Omental fat pad (tissue), 4 donors: Measurements from ENCODE around the gene WNT9B. TPM values are rescaled to one million over a fixed set of nuclear protein-coding genes. Genes with fewer than 3 reads are reported as not detected.

Experiments
- ATAC-seq: fragments of 150-250 bp; one replicate; pipeline ENCODE4 v1.9.1; 2016; ENCODE audit warnings: mild to moderate bottlenecking, moderate library complexity; ENCODE audit not compliant: low FRiP score
- DNase-seq: peaks from one replicate; pipeline ENCODE4 v3.0.0-alpha.2; 2019; ENCODE audit warnings: low spot score
- total RNA-seq, 4 donors: library from RNA; depleted of rRNA; stranded (reverse); fragments of >200 nt; gene quantifications; one replicate each; pipeline ENCODE4 v1.1.0, GENCODE V29; 2016
- TF ChIP-seq, protein P1 (sequence below), 3 donors: fragments of 450-650 bp; IDR thresholded peaks; one replicate each; pipeline ENCODE4 v1.5.1; 2016 to 2017; ENCODE audit warnings: antibody characterized with exemption in 3 of 3, mild to moderate bottlenecking in 3 of 3, moderate library complexity in 2 of 3

WNT9B gene
- 1 to 10 TPM in 2 of 4 donors, under 1 TPM in 1, not detected in 1; 0.36 to 1.9 (median 1.5) TPM for total RNA-seq

- TF ChIP-seq, protein P1, sequence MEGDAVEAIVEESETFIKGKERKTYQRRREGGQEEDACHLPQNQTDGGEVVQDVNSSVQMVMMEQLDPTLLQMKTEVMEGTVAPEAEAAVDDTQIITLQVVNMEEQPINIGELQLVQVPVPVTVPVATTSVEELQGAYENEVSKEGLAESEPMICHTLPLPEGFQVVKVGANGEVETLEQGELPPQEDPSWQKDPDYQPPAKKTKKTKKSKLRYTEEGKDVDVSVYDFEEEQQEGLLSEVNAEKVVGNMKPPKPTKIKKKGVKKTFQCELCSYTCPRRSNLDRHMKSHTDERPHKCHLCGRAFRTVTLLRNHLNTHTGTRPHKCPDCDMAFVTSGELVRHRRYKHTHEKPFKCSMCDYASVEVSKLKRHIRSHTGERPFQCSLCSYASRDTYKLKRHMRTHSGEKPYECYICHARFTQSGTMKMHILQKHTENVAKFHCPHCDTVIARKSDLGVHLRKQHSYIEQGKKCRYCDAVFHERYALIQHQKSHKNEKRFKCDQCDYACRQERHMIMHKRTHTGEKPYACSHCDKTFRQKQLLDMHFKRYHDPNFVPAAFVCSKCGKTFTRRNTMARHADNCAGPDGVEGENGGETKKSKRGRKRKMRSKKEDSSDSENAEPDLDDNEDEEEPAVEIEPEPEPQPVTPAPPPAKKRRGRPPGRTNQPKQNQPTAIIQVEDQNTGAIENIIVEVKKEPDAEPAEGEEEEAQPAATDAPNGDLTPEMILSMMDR (IDR thresholded peaks at IDR 0.05) = no peak
- DNase-seq = no peak
- ATAC-seq = peak; percentile 44
Measured at GRCh38 chr17:46851029-46851741, at the start of gene WNT9B. Gene WNT9B, plus strand, starts transcription at chr17:46851583. Its CDS starts 56 bp downstream, at chr17:46851639.

GRCh38 chr17:46802800-46803199, 48.6 kb upstream of the WNT9B start:
- no peak for ATAC-seq
- no peak for DNase-seq
- TF ChIP-seq, protein P1 (IDR thresholded peaks at IDR 0.05) = no peak

DNA sequence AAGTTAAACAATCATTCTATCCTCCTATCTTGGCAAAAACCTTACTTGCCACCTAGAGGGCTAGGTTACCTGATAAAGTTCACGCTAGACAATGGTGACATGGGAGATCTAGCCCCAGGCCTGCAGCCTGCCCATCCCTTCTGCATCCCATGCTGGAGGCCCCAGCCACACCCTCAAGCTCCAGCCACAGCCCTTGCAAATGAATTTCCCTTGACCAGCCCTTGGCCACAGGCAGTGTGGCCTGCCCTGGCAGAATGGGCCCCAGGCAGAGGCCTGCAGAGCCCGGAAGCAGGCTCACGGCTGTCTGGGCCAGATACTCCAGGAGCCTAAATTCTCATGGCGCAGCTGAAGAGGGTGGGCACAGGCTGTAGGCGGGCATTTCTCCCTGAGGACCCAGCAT, 47.8 kb upstream of the WNT9B start:
- TF ChIP-seq, protein P1 (IDR thresholded peaks at IDR 0.05) = no peak
- DNase-seq (no peak), ATAC-seq (no peak)

DNA sequence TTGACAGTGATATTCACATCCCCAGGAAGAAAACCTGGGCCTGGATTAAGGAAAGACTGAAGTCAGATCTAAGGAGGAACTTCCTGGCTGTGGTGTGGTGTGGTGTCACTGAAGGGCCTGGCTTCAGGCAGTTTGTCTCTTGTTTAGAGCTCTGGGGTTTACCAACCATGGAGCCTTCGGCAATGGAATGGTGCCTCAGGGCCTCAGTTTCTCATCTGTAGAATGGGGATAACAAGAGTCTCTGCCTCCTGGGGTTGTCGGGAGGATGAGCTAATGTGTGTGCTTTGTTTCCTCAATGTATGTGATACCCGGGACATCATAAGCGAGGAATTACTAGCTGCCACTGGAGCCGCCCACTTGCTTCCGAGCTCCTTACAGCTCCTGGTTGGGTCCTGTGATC, 45.6 kb upstream of the WNT9B start:
- ATAC-seq (no peak), DNase-seq (no peak)
- TF ChIP-seq, protein P1 (IDR thresholded peaks at IDR 0.05) = no peak

- DNase-seq (no peak), ATAC-seq (no peak)
- TF ChIP-seq, protein P1 (IDR thresholded peaks at IDR 0.05) = no peak
Measured at GRCh38 chr17:46809110-46809571, 42.2 kb upstream of the WNT9B start.

GRCh38 chr17:46810837-46811236, 40.5 kb upstream of the WNT9B start:
- DNase-seq (no peak), ATAC-seq (no peak)
- TF ChIP-seq, protein P1 (IDR thresholded peaks at IDR 0.05) = no peak

DNA sequence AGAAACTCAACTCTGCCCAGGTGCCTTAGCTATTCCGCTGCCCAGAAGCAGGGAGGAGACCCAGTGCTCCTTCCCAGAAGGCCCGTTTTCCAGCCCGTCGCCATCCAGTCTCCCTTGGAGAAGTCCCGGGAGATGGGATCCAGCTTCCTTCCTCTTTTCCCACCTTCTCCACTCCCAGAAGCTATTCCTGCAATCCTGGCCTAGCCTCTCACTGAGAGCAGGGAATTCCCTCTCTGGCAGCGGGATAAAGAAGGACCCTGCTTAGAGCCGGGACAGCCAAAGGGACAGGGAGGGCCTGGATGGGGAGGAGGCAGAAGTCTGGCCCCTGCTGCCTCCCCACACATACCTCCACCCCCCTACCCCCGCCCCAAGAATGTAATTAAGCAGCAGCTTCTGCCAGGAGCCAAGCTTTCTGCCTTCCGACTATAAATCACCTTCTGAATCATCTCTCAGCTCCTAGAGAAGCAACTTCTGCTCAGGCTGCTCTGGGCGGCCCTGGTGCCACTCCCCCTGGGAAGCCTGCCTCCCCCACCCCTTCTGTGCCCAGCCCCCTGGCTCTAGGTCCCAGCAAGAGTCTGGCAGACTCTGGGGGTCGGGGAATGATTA, 39.3 kb upstream of the WNT9B start:
- ATAC-seq = peak; percentile 73
- TF ChIP-seq, protein P1 (IDR thresholded peaks at IDR 0.05) = no peak

More for the DNA sequence above, 39.3 kb upstream of the WNT9B start:
- DNase-seq = no peak
